Measurements from ENCODE around the gene BLTP3A.
A peak's percentile ranks its signal among the peaks of the same experiment; 100 is the strongest.
"Not testable (repeated sequence)": the region's sequence is repeated elsewhere in the genome, so short reads cannot be mapped to it uniquely, and the experiment has no call there.

Gene BLTP3A

DNA sequence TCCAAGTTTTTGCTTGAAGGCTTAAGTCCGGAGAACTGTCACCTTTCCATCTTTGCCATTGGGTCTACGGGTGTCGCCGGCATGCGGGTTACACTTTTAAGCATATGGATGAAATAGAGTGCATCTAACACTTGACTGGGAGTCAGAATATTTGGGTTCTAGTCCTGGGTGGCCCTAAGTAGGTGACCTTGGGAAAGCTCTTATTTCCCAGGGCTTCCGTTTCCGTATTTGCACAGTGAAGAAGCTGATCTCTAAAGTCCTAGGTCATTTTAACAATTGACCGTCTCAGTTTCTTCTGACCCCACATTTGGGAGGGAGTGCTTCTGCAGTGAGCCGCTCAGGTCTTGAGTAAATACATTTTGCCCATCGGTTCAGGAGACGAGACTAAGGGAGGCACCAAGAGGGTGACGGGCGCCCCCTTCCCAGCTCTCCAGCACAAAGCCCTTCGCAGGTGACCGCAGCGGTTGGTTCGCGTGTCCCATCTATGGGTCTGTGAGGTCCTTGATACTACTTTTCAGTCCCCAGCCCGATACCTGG, 651 bp upstream of the BLTP3A start:
- DNase-seq: peak; percentile 38

- no peak for DNase-seq
Observed at GRCh38 chr6:34792605-34793500, 970 bp downstream of the BLTP3A start.

DNA sequence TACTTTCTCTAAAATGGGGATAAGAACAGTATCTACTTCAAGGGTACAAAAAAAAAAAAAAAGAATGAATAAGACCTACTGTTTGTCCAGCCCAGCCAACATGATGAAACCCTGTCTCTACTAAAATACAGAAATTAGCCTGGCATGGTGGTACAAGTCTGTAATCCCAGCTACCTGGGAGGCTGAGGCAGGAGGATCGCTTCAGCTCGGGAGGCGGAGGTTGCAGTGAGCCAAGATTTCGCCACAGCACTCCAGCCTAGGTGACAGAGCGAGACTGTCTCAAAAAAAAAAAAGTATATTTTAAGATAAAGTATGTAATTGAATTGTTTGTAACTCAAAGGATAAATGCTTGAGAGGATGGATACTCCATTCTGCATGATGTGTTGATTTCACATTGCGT, 2.0 kb downstream of the BLTP3A start:
- DNase-seq: no peak

DNA sequence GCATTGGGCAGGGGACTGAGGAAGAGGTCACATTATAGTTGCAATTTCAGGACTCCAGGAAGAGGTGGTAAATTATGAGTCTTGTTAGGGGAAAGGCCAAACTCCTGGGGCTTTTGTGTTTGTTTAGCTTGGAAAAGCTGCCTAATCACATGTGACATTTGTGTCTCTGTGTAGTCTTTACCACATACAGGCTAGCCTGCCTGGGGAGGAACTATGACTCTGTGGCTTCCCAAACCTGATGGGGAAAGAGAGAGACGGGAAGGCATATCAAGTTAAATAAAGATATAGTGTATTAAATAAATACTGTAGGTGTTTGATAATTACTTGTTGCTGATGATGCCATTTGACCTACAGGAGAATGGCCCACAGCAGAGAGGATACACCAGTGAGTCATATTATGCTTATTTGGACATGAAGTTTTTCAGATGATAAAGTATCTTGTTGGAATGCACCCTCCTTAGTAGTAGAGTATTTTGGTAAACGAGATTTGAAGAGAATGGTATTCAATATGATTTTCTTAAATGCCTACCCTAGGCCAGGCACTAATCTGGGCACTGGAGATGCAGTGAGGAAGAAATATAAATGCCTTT, 4.0 kb downstream of the BLTP3A start:
- DNase-seq: no peak

- DNase-seq: no peak
Observed at GRCh38 chr6:34798057-34798456, 6.2 kb downstream of the BLTP3A start.

DNA sequence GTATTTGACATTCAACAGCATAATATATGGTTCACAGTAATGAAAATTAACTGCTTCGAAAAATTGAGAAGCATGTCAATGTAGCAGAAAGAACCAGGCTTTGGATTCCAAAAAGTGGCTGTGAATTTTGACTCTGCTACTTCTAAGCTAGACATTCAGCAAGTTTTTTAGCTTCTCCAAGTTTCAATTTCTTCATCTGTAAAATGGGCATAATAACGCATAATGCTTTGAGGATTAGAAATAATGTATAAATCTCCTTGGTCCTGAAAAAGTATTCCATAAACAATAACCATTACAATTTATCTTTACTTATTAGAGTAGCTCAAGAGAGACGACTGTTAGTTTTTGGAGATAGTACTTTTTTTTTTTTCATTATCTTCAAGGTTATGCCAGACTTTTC, 7.7 kb downstream of the BLTP3A start:
- no peak for DNase-seq

- no peak for DNase-seq
Observed at GRCh38 chr6:34804543-34804942, 12.7 kb downstream of the BLTP3A start.

- DNase-seq: not testable (repeated sequence)
Observed at GRCh38 chr6:34805074-34805473, 13.2 kb downstream of the BLTP3A start.

DNA sequence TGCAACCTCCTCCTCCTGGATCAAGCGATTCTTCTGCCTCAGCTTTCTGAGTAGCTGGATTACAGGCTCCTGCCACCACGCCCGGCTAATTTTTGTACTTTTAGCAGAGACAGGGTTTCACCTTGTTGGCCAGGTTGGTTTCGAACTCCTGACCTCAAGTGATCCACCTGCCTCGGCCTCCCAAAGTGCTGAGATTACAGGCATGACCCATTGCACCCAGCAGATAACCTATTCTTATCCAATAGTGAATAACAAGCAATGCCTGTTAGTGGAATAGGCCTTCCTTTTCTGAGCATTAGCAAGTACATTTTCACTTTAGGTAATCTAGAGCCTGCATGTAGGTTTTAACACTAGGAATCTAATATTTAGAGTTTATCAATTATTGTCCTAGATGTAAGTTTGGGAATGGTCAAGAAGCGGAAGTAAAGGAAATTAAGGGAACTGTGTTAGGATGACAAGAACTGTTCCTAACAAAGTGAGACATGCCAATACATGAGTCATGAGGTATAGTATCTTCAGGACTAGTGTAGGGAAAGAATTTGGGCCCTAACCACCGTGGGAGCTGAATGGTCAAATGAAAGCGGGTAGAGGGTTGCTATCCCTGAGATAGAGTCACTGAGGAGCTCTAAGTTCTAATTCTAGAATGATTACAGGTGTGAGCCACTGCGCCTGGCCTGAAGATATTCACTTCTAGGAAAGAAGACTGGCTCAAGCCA, 15.0 kb downstream of the BLTP3A start:
- DNase-seq: no peak

DNA sequence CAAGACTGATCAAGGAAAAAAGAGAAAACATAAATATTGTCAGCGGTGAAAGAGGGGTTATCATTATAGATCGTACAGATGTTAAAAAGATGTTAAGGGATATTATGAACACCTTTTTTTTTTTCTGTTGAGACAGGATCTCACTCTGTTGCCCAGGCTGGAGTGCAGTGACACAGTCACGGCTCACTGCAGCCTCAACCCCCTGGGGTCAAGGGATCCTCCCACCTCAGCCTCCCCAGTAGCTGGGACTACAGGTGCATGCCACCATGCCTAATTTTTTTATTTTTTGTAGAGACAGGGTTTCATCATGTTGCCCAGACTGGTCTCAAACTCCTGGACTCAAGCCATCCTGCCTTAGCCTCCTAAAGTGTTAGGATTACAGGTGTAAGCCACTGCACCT, 16.6 kb downstream of the BLTP3A start:
- not testable (repeated sequence) for DNase-seq

GRCh38 chr6:34809419-34809818, 17.5 kb downstream of the BLTP3A start:
- DNase-seq: not testable (repeated sequence)

GRCh38 chr6:34810017-34810882, 18.4 kb downstream of the BLTP3A start:
- DNase-seq: no peak

GRCh38 chr6:34810936-34811632, 19.2 kb downstream of the BLTP3A start:
- DNase-seq: no peak

DNA sequence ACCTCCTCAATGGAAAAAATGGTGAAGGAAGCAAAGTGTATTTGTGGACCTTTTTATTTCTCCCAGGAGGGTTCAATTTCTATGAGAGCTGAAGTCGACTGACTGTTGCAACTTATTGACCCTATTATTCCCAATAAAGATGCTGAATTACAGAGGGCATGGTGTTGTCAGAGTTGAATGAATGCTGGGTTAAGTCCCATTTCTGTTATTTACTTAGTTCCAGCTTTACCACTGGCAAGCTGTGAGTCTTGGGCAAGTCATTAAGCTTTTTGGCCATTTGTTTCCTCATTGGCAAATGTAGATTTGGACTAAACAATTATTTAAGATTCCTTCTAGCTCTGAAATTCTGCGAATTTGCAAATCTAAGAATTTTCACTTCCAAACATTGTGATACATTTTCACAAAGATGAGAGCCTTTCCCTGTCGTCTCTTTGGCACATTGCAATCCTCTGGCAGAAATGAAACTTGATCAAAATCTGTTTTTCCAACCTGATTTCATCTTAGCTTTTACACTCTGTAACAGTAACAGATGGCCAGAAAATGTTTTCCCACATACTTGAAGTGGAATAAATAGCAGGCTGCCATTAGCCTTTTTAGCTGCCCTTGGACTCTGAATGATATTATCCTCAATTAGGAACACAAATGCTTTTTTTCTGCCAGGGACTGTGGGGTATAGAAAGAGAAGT, 21.3 kb downstream of the BLTP3A start:
- DNase-seq: no peak

GRCh38 chr6:34816635-34817301, 24.9 kb downstream of the BLTP3A start:
- DNase-seq: no peak

- no peak for DNase-seq
Observed at GRCh38 chr6:34817446-34817845, 25.6 kb downstream of the BLTP3A start.

- DNase-seq: not testable (repeated sequence)
Observed at GRCh38 chr6:34818872-34819570, 27.1 kb downstream of the BLTP3A start.

GRCh38 chr6:34819571-34820480, 27.9 kb downstream of the BLTP3A start:
- DNase-seq: no peak

- no peak for DNase-seq
Observed at GRCh38 chr6:34829137-34829536, 37.3 kb downstream of the BLTP3A start.
